Endothelial cell (in vitro differentiated cells): ENCODE data around the gene MRPL4. TPM values are rescaled to one million over a fixed set of nuclear protein-coding genes. Genes with fewer than 3 reads are reported as not detected.

Source experiments
- DNase-seq: peaks from one replicate; pipeline ENCODE4 v3.0.0; 2021; ENCODE audit warnings: low spot score
- H3K27ac Mint-ChIP-seq: one replicate; pipeline ENCODE4 v1.8.0; 2021; ENCODE audit warnings: mixed read lengths, inconsistent platforms; ENCODE audit not compliant: unreplicated experiment
- H3K27me3 Mint-ChIP-seq: one replicate; pipeline ENCODE4 v1.8.0; 2021; ENCODE audit warnings: mild to moderate bottlenecking, moderate library complexity, mixed read lengths, inconsistent platforms; ENCODE audit not compliant: unreplicated experiment
- H3K36me3 Mint-ChIP-seq: one replicate; pipeline ENCODE4 v1.8.0; 2021; ENCODE audit warnings: mild to moderate bottlenecking, low read depth, mixed read lengths, inconsistent platforms; ENCODE audit not compliant: unreplicated experiment
- H3K4me1 Mint-ChIP-seq: one replicate; pipeline ENCODE4 v1.8.0; 2021; ENCODE audit warnings: mild to moderate bottlenecking, mixed read lengths, inconsistent platforms; ENCODE audit not compliant: unreplicated experiment
- H3K4me3 Mint-ChIP-seq: one replicate; pipeline ENCODE4 v1.8.0; 2021; ENCODE audit warnings: mild to moderate bottlenecking, mixed read lengths, inconsistent platforms; ENCODE audit not compliant: unreplicated experiment
- H3K9me3 Mint-ChIP-seq: one replicate; pipeline ENCODE4 v1.8.0; 2021; ENCODE audit warnings: mixed read lengths, inconsistent platforms; ENCODE audit not compliant: unreplicated experiment
- total RNA-seq: library from RNA; stranded (reverse); fragmentation: NEBNext Ultra II Directional; extraction: Animal tissue kit (Norgen Biotek cat#: 25700); gene quantifications from one replicate; pipeline ENCODE4 v1.2.1, GENCODE V29; 2021; ENCODE audit not compliant: unreplicated experiment
- TF ChIP-seq, protein P1 (sequence below): fragments of 200-600 bp; sonication (generic); IDR thresholded peaks from one replicate; pipeline ENCODE4 v1.5.0; 2021; ENCODE audit warnings: antibody characterized with exemption; ENCODE audit not compliant: unreplicated experiment

Gene MRPL4
- total RNA-seq, 1 donor from 2014 or later: 51.3 TPM

DNA sequence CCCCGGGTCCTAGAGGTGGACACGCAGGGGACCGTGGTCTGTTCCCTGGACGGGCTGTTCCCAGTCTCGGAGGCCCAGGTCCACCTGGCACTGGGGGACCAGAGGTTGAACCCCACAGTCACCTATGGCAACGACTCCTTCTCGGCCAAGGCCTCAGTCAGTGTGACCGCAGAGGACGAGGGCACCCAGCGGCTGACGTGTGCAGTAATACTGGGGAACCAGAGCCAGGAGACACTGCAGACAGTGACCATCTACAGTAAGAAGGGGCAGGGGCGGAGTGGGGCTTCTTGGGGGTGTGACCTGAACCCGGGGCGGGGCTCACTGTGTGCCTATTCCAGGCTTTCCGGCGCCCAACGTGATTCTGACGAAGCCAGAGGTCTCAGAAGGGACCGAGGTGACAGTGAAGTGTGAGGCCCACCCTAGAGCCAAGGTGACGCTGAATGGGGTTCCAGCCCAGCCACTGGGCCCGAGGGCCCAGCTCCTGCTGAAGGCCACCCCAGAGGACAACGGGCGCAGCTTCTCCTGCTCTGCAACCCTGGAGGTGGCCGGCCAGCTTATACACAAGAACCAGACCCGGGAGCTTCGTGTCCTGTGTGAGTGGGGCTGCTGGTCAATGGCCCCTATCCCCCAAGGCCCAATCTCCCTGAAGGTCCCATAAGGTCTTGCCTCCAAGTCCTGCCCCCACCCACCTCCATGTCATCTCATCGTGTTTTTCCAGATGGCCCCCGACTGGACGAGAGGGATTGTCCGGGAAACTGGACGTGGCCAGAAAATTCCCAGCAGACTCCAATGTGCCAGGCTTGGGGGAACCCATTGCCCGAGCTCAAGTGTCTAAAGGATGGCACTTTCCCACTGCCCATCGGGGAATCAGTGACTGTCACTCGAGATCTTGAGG lies 32.3 kb downstream of the MRPL4 start:
- TF ChIP-seq, protein P1, sequence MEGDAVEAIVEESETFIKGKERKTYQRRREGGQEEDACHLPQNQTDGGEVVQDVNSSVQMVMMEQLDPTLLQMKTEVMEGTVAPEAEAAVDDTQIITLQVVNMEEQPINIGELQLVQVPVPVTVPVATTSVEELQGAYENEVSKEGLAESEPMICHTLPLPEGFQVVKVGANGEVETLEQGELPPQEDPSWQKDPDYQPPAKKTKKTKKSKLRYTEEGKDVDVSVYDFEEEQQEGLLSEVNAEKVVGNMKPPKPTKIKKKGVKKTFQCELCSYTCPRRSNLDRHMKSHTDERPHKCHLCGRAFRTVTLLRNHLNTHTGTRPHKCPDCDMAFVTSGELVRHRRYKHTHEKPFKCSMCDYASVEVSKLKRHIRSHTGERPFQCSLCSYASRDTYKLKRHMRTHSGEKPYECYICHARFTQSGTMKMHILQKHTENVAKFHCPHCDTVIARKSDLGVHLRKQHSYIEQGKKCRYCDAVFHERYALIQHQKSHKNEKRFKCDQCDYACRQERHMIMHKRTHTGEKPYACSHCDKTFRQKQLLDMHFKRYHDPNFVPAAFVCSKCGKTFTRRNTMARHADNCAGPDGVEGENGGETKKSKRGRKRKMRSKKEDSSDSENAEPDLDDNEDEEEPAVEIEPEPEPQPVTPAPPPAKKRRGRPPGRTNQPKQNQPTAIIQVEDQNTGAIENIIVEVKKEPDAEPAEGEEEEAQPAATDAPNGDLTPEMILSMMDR: no peak
- Mint-ChIP-seq H3K4me3 (no peak overlapping the region), H3K9me3 (no peaks in the 10 kb centered on the region), H3K27ac (no peak overlapping the region), H3K36me3 (peaks cover 6% of the 10 kb centered on the region), H3K27me3 (peaks cover 18% of the 10 kb centered on the region), H3K4me1 (peaks cover 8% of the 10 kb centered on the region)
- no peak for DNase-seq

DNA sequence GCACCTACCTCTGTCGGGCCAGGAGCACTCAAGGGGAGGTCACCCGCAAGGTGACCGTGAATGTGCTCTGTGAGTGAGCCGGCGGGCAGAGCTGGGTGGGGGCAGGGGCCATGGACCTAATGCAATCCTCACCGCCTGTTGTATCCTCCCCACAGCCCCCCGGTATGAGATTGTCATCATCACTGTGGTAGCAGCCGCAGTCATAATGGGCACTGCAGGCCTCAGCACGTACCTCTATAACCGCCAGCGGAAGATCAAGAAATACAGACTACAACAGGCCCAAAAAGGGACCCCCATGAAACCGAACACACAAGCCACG lies 32.9 kb downstream of the MRPL4 start:
- TF ChIP-seq, protein P1: no peak
- Mint-ChIP-seq H3K9me3 (no peaks in the 10 kb centered on the region), H3K27me3 (peaks cover 15% of the 10 kb centered on the region), H3K4me3 (no peak overlapping the region), H3K27ac (no peak overlapping the region), H3K36me3 (peaks cover 6% of the 10 kb centered on the region), H3K4me1 (peaks cover 8% of the 10 kb centered on the region)
- no peak for DNase-seq

DNA sequence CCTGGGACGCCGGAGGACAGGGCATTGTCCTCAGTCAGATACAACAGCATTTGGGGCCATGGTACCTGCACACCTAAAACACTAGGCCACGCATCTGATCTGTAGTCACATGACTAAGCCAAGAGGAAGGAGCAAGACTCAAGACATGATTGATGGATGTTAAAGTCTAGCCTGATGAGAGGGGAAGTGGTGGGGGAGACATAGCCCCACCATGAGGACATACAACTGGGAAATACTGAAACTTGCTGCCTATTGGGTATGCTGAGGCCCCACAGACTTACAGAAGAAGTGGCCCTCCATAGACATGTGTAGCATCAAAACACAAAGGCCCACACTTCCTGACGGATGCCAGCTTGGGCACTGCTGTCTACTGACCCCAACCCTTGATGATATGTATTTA lies 33.4 kb downstream of the MRPL4 start:
- no peak for DNase-seq
- TF ChIP-seq, protein P1: no peak
- Mint-ChIP-seq H3K27me3 (peaks cover 16% of the 10 kb centered on the region), H3K36me3 (peaks cover 6% of the 10 kb centered on the region), H3K4me3 (no peak overlapping the region), H3K9me3 (no peaks in the 10 kb centered on the region), H3K4me1 (peaks cover 13% of the 10 kb centered on the region), H3K27ac (no peak overlapping the region)

DNA sequence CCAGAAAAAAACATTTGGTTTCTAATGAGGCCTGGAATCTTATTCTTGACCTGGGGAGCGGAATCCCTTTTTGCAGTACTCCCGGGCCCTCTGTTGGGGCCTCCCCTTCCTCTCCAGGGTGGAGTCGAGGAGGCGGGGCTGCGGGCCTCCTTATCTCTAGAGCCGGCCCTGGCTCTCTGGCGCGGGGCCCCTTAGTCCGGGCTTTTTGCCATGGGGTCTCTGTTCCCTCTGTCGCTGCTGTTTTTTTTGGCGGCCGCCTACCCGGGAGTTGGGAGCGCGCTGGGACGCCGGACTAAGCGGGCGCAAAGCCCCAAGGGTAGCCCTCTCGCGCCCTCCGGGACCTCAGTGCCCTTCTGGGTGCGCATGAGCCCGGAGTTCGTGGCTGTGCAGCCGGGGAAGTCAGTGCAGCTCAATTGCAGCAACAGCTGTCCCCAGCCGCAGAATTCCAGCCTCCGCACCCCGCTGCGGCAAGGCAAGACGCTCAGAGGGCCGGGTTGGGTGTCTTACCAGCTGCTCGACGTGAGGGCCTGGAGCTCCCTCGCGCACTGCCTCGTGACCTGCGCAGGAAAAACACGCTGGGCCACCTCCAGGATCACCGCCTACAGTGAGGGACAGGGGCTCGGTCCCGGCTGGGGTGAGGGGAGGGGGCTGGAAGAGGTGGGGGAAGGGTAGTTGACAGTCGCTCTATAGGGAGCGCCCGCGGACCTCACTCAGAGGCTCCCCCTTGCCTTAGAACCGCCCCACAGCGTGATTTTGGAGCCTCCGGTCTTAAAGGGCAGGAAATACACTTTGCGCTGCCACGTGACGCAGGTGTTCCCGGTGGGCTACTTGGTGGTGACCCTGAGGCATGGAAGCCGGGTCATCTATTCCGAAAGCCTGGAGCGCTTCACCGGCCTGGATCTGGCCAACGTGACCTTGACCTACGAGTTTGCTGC lies 35.1 kb downstream of the MRPL4 start, which contains the start of gene ICAM4:
TSS of gene ICAM4 (plus strand) at position 153 of the 935 bp plus-strand sequence. CDS start at position 211, 58 bp downstream.
- H3K4me1 Mint-ChIP-seq: peaks cover 16% of the 10 kb centered on the region
- no peak within 1 kb of the TSS for H3K4me3 Mint-ChIP-seq
- H3K9me3 Mint-ChIP-seq: no peaks in the 10 kb centered on the region
- H3K27ac Mint-ChIP-seq: no peak within 1 kb of the TSS
- TF ChIP-seq, protein P1: no peak
- DNase-seq: no peak
- peaks cover 23% of the 10 kb centered on the region for H3K27me3 Mint-ChIP-seq
- H3K36me3 Mint-ChIP-seq: peaks cover 6% of the 10 kb centered on the region
